HG03280 (cell line): Measurements from ENCODE around the gene NGDN.

ENCODE experiments used
- ATAC-seq: cut with Tn5 transposase; IDR thresholded peaks from one replicate; pipeline ENCODE4 v1.9.1; 2021; ENCODE audit warnings: mild to moderate bottlenecking, moderate library complexity; ENCODE audit not compliant: unreplicated experiment

NGDN gene

DNA sequence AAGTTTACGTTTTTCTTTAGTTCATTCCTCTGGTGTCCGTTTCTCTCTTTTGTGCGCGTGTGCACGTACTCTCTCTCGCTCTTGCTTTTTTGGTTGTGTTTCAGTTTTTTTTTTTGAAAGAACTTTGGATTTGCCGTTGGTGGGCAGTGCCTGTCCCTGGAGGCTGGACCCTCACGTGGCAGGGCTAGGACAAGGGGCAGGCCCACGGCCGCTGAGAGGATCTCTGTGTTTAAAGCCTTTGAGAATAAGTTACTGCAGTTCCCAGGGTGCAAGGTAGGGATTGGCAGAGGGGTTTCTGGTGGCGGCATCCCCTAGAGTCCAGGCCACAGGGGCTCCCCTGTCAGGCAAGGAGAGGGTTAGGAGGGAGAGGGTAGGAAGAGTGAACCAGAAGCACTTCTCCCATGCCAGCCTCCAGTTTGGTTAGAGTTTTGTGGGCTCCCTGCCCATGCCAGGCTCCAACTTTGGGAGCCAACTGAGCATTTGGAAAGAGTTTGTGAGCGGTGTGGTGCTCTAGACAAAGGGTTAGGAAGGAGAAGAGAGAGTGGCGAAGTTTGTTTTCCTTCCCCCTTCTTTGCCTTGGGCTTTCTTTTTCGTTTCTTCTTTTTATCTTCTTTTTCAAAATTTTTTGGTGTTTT lies 51.5 kb downstream of the NGDN start:
- no peak for ATAC-seq

DNA sequence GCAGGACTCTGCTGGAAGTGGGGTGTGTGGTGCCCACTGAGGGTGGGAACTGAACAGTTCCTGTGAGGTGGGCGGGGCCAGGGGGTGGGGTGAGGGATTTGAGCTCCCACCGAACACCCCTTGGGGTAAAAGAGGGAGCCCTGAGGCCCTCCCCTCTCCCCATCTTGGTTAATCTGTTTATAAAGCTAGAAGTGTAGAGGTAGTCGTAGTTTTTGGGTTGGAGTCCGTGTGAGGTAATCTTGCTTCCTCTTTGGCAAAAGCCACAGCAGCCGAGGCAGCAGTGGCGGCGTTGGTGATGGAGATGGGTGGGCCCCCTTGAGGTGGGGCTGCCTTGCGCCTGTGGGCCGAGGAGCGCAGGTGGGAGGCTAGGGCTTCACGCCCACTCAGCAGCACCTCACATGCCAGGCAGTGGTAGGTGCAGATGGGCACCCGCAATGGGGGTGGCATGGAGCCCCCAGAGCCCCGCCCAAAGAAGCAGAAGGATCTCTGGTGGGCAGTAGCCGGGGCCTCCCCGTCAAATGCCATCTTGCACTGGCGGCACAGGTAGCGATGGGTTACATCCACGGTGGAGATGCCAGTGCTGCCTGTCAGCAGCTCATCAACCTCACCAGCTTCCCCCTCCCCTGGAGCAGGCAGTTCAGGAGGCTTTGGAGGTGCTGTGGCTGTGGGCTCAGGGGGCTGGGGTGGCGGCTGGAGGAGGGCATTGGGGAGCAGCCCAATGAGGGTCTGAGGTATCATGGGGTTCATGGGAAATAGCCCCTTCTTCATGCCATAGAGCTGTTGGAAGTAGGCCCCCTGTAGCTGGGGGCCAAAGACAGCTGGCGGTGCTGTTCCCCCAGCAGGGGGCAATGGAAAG lies 52.5 kb downstream of the NGDN start:
- no peak for ATAC-seq

DNA sequence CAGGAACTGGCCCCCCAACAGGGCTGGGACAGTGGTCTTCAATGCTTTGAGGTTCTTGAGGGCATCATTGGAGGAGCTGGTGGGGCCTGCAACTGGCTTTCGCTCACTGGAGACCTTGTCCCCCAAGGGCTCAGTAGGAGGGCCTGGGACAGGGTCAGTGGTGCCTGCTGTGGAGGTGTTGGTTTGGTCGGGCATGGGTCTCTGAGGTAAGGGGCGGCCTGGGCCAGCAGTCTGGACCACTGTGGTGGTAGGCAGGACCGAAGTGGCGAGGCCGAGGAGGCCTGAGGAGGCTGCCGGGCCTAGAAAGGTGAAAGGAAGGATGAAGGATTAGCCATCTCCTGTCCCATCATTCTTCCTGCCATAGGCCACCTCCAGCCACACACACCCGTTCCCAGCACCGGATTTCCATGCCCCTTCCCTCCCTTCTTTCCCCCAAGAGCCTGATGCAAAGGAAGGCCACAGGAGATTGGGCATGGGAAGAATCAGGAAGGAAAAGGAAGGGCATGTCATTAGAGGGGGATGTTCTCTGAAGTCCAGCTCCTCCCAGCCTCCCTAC lies 53.2 kb downstream of the NGDN start:
- ATAC-seq, result no peak

DNA sequence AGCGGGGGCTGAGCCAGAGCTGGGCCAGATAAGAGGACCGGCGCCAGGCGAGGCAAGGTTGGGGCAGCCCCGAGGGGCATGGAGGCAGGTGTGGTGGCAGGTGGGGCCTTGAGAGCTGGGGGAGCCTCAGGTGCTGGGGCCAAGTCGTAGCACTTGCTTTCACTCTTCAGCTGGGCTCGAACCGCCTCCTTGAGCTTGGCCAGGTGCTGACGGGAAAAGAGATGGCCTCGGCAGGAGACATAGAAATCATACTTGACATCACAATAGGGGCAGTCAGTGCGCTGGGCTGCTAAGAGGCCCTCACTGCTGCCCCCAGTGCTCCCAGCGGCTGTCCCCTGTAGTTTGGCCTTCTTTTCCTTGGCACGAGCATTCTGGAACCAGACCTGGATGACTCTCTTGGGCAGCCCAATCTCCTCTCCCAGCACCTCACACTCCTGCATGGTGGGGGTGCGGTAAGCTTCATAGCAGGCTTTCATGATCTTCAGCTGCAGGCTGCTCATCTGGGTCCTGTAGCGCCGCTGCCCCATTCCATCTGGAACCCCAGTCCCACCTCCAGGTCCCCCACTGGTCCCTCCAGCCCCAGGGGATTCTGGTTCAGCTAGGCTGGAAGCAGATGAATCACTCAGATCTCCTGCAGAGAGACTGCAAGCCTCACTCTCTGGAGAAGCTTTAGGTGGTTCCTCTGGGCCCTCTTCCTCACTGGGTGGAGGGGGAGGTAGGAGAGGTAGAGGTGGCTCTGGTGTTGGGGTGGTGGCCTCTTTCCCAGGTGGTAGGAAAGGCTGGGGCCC lies 53.9 kb downstream of the NGDN start:
- no peak for ATAC-seq

DNA sequence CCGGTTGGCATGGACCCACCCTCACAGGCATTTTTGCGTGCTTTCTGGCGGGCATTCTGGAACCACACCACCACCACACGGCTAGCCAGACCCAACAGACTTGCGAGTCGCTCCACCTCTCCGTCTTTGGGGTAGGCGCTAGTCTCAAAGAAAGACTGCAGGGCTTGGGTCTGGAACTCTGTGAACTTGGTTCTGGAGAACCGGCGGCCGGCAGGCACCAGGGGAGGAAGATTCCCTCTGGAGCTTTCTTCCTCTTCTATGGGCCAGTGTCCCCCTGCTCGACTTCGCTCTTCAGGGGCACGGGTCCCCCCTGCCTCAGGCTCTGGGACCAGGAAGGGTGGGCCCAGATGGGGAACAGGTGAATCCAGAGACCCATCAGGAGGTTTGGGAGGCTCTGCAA lies 55.5 kb downstream of the NGDN start:
- no peak for ATAC-seq

DNA sequence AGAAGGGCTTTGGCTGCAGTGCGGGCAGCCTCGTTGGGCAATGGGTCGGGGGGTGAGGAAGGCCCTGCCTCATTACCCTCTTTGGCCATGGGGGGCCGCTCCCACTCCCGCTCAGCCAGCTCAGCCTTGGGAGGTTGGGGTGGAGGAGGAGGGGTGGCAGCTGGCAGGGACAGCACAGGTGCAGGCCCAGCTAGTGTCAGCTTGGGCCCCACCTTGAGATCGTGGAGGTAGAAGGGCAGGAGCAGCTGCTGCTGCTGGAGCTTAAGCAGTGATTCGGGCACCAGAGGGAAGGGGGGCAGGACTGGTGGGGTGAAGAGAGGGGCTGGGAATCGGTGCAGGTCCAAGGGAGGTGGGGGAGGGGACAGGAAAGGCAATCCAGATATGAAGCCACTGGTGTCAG lies 56.1 kb downstream of the NGDN start:
- ATAC-seq, result no peak
